ENCODE measurements around the gene DNMT3L. TPM values are rescaled to one million over a fixed set of nuclear protein-coding genes. Genes with fewer than 3 reads are reported as not detected.

Gene DNMT3L
- total and polyA plus RNA-seq, 7 experiments from 2014 or later: not detected

DNA sequence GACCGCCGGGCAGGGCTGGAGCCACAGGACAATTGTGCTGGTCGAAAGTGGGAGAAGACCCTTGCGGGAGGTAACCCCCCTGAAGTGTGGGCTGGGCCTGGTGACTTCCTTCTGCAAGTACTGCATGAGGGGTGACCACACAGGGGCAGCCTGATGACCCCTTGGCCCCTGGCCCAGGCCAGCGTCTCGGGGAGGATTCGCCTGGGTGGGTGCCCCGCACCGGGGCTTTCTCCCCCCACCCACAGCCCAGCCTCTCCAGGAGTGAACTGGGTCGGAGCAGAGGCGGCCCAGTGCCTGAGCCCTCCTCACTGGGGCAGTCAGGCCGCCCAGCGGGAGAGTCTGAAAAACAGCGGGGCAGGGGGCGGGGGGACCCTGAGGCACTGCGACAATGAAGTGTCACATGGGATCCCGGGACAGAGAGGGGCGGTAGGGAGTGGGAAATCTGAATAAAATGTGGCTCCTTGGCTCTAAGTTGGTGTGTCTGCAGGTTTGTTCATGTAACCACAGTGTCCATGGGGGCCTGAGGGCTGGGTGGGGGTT lies 1.6 kb upstream of the DNMT3L start:
- H3K4me3 ChIP-seq (ENCODE audit: low read length): no peak overlapping the region
- peaks cover 0 to 2% (median 0%) of the 10 kb centered on the region in 7 donors for H3K4me1 Mint-ChIP-seq
- CTCF ChIA-PET: no interaction called here
- no peaks in the 10 kb centered on the region for H3K36me3 Mint-ChIP-seq
- POLR2A ChIA-PET: no interaction called here
- peaks cover 0 to 7% (median 0%) of the 10 kb centered on the region in 5 donors for H3K27me3 Mint-ChIP-seq
- no peak overlapping the region for H3K27ac Mint-ChIP-seq
- H3K4me1 ChIP-seq (ENCODE audit: control insufficient read depth in 2 of 2, insufficient read depth in 2 of 2, low read length in 2 of 2): no peaks in the 10 kb centered on the region
- intact Hi-C loops (cut with micrococcal nuclease): no loop called here
- no peaks in the 10 kb centered on the region for H3K9me3 ChIP-seq (ENCODE audit: control insufficient read depth in 2 of 3, low read length in 3 of 3)
- ATAC-seq (no peak), DNase-seq (peak in 1 of 9 donors; percentile 0)
- peaks cover 0 to 1% (median 0%) of the 10 kb centered on the region in 11 donors for H3K9me3 Mint-ChIP-seq
- no peaks in the 10 kb centered on the region for H3K27me3 ChIP-seq (ENCODE audit: control insufficient read depth in 2 of 2, insufficient read depth in 2 of 2, low read length in 2 of 2)
- no peak overlapping the region for H3K4me3 Mint-ChIP-seq
- no peak overlapping the region for H3K27ac ChIP-seq (ENCODE audit: low read depth, low read length)
- no peaks in the 10 kb centered on the region for H3K36me3 ChIP-seq (ENCODE audit: control insufficient read depth in 2 of 3, insufficient read depth in 3 of 3, low read length in 3 of 3)

DNA sequence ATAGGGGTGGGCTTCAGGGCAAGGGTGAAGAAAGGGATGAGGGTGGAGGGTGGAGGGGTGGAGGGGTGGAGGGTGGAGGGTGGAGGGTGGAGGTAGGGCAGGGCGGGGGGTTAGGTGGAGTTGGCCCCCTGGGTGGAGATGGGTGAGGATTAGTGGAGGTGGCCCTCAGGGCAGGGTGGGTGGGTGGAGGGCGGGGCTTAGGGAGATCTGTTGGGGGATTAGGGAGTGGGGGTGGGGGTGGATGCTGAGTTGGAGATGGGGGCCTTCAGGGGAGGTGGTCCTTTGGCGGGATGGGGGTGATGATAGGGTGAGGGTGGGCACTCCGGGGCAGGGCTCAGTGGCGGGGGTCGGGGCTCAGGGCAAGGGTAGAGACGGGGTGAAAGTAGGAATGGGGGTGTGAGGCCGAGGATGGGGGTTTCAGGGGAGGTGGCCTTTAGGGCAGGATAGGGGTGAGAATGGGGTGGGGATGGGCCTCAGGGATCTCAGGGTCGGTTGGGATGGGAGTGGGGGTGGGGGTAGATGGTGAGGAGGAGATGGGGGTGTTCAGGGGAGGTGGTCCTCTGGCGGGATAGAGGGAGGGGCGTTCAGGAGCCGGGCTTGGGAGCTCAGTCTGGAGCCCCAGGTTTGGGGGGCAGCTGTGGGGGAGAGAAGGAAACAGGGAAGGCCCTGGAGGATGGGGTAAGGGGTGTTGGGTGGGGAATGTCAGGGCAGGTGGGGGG lies 800 bp upstream of the DNMT3L start:
- Mint-ChIP-seq H3K27me3 (peaks cover 0 to 7% (median 0%) of the 10 kb centered on the region in 5 donors), H3K4me3 (no peak overlapping the region), H3K36me3 (no peaks in the 10 kb centered on the region), H3K9me3 (peaks cover 0 to 1% (median 0%) of the 10 kb centered on the region in 11 donors), H3K4me1 (no peaks in the 10 kb centered on the region), H3K27ac (no peak overlapping the region)
- Histone ChIP-seq H3K9me3 (ENCODE audit: control insufficient read depth in 2 of 3, low read length in 3 of 3) (no peaks in the 10 kb centered on the region), H3K36me3 (ENCODE audit: control insufficient read depth in 2 of 3, insufficient read depth in 3 of 3, low read length in 3 of 3) (no peaks in the 10 kb centered on the region), H3K4me3 (ENCODE audit: low read length) (no peak overlapping the region), H3K4me1 (ENCODE audit: control insufficient read depth in 2 of 2, insufficient read depth in 2 of 2, low read length in 2 of 2) (no peaks in the 10 kb centered on the region), H3K27me3 (ENCODE audit: control insufficient read depth in 2 of 2, insufficient read depth in 2 of 2, low read length in 2 of 2) (no peaks in the 10 kb centered on the region), H3K27ac (ENCODE audit: low read depth, low read length) (no peak overlapping the region)
- DNase-seq: no peak
- ATAC-seq: no peak
- CTCF ChIA-PET: no interaction called here
- intact Hi-C loops (cut with micrococcal nuclease): no loop called here
- POLR2A ChIA-PET: no interaction called here

DNA sequence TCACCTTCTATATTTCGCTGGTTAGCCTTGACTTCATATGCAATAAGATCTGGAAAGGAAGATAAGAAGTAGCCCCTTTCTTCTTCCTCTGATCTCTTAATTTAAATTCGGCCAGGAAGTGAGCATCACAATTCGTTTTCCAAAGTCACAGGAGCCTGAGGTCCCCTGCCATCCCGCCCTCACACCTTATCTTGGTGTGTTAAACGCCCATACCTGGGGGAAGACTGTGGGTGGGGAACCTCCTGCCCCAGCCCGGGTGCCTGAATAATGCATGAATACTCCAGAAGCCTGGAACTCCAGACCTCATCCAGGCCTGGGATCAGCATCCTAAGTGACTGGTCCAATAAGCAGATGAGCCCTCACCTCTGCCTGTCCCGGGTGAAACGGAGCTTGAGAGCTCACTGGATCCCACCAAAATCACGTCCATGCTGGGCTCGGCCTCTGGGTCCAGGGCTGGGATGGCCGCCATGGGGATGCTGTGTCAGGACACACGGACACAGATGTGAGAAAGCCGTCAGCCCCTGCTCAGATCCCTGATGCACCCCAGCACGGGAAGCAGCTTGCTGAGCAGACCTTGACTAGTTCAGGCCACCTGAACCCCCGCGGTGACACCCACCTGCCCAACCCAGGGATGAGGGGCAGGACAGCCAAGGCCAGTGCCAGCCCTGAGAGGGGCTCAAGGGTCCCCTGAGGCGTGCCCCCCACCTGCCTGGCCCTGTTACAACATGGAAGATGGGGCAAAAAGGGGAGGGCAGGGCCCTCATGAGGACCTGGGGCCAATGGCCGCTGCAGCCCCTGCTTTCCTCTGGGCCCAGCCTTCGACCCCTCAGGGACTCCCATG lies 686 bp downstream of the DNMT3L start:
- H3K36me3 Mint-ChIP-seq: no peaks in the 10 kb centered on the region

DNA sequence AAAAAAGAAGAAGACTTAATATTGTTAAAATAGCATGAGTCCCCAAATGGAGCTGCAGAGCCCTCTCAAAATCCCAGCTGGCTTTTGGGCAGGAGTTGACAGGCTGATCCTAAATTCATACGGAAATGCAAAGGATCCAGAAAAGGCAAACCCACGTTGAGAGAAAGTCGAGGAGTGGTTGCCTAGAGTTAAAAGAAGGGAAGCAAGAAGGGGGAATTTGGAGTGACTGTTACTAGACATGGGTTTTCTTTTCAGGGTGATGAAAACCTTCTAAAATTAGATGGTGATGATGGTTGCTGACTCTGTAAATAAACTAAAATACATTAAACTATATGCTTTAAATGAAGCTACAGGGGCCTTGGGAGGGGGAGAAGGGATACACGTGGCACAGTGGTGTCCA lies 1.6 kb downstream of the DNMT3L start:
- Histone ChIP-seq H3K4me3 (ENCODE audit: low read length) (no peak overlapping the region), H3K27ac (ENCODE audit: low read depth, low read length) (no peak overlapping the region), H3K9me3 (ENCODE audit: control insufficient read depth in 2 of 3, low read length in 3 of 3) (no peaks in the 10 kb centered on the region), H3K27me3 (ENCODE audit: control insufficient read depth in 2 of 2, insufficient read depth in 2 of 2, low read length in 2 of 2) (no peaks in the 10 kb centered on the region), H3K36me3 (ENCODE audit: control insufficient read depth in 2 of 3, insufficient read depth in 3 of 3, low read length in 3 of 3) (no peaks in the 10 kb centered on the region), H3K4me1 (ENCODE audit: control insufficient read depth in 2 of 2, insufficient read depth in 2 of 2, low read length in 2 of 2) (no peaks in the 10 kb centered on the region)
- ATAC-seq (no peak), DNase-seq (no peak)
- H3K27me3 Mint-ChIP-seq: peaks cover 0 to 7% (median 0%) of the 10 kb centered on the region in 5 donors
- intact Hi-C loops (cut with micrococcal nuclease): no loop called here
- peaks cover 0 to 1% (median 0%) of the 10 kb centered on the region in 11 donors for H3K9me3 Mint-ChIP-seq
- POLR2A ChIA-PET: no interaction called here
- no peak overlapping the region for H3K27ac Mint-ChIP-seq
- H3K4me3 Mint-ChIP-seq: no peak overlapping the region
- no peaks in the 10 kb centered on the region for H3K4me1 Mint-ChIP-seq
- CTCF ChIA-PET: no interaction called here
- no peaks in the 10 kb centered on the region for H3K36me3 Mint-ChIP-seq

More for the DNA sequence above, 686 bp downstream of the DNMT3L start:
- H3K36me3 ChIP-seq (ENCODE audit: control insufficient read depth in 2 of 3, insufficient read depth in 3 of 3, low read length in 3 of 3): no peaks in the 10 kb centered on the region
- Mint-ChIP-seq H3K4me3 (no peak overlapping the region), H3K9me3 (peaks cover 0 to 1% (median 0%) of the 10 kb centered on the region in 11 donors), H3K4me1 (no peaks in the 10 kb centered on the region), H3K27ac (peak overlapping the region in 1 of 9 donors; percentile 59), H3K27me3 (peaks cover 0 to 7% (median 0%) of the 10 kb centered on the region in 5 donors)
- no peaks in the 10 kb centered on the region for H3K9me3 ChIP-seq (ENCODE audit: control insufficient read depth in 2 of 3, low read length in 3 of 3)
- no peak overlapping the region for H3K4me3 ChIP-seq (ENCODE audit: low read length)
- no peak overlapping the region for H3K27ac ChIP-seq (ENCODE audit: low read depth, low read length)
- ChIA-PET CTCF (no interaction called here), POLR2A (no interaction called here)
- ATAC-seq: no peak
- no peak for DNase-seq
- no peaks in the 10 kb centered on the region for H3K27me3 ChIP-seq (ENCODE audit: control insufficient read depth in 2 of 2, insufficient read depth in 2 of 2, low read length in 2 of 2)
- no peaks in the 10 kb centered on the region for H3K4me1 ChIP-seq (ENCODE audit: control insufficient read depth in 2 of 2, insufficient read depth in 2 of 2, low read length in 2 of 2)
- intact Hi-C loops (cut with micrococcal nuclease): no loop called here

DNA sequence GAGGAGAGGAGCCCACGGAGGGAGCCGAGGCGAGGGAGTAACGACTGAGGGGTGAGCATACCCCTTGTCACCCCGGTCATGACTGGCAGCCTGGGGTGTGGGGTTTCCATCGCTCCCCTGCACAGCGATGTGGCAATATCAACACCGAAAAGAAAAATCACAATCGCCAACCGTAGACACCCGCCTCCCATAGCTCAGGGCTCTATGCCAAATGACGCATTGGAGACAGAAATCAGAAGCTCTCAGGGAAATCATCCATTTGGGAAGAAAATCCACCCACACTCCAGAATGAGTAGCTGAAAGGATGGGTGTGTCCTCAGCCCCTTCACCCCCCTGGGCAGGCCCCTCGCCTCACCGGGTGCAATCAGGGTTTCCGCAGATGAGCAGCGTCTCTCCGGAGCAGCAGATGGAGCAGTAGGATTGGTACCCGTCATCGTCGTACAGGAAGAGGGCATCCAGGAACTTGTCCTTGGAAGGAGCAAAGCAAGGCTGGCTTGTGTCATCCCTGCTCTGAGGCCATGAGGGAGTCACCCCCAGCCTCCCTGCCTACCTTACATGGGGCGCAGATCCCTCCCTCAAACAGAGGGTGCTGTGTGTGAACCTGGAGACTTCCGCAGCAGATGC lies 2.5 kb downstream of the DNMT3L start:
- H3K27me3 Mint-ChIP-seq: peaks cover 0 to 9% (median 0%) of the 10 kb centered on the region in 5 donors
- Histone ChIP-seq H3K9me3 (ENCODE audit: control insufficient read depth in 2 of 3, low read length in 3 of 3) (no peaks in the 10 kb centered on the region), H3K36me3 (ENCODE audit: control insufficient read depth in 2 of 3, insufficient read depth in 3 of 3, low read length in 3 of 3) (no peaks in the 10 kb centered on the region), H3K4me1 (ENCODE audit: control insufficient read depth in 2 of 2, insufficient read depth in 2 of 2, low read length in 2 of 2) (no peaks in the 10 kb centered on the region), H3K4me3 (ENCODE audit: low read length) (no peak overlapping the region), H3K27ac (ENCODE audit: low read depth, low read length) (no peak overlapping the region), H3K27me3 (ENCODE audit: control insufficient read depth in 2 of 2, insufficient read depth in 2 of 2, low read length in 2 of 2) (no peaks in the 10 kb centered on the region)
- DNase-seq (no peak), ATAC-seq (no peak)
- peak overlapping the region in 2 of 9 donors; percentile 21 to 41 for H3K27ac Mint-ChIP-seq
- peaks cover 0 to 1% (median 0%) of the 10 kb centered on the region in 11 donors for H3K9me3 Mint-ChIP-seq
- intact Hi-C loops (cut with micrococcal nuclease): no loop called here
- CTCF ChIA-PET: interaction anchor here (0.8 kb wide), 1 partner anchor 341 kb away, joined by 3 read pairs; no protein-coding TSS in a partner anchor
- POLR2A ChIA-PET: no interaction called here
- no peak overlapping the region for H3K4me3 Mint-ChIP-seq
- H3K4me1 Mint-ChIP-seq: peaks cover 0 to 3% (median 0%) of the 10 kb centered on the region in 7 donors
- no peaks in the 10 kb centered on the region for H3K36me3 Mint-ChIP-seq

DNA sequence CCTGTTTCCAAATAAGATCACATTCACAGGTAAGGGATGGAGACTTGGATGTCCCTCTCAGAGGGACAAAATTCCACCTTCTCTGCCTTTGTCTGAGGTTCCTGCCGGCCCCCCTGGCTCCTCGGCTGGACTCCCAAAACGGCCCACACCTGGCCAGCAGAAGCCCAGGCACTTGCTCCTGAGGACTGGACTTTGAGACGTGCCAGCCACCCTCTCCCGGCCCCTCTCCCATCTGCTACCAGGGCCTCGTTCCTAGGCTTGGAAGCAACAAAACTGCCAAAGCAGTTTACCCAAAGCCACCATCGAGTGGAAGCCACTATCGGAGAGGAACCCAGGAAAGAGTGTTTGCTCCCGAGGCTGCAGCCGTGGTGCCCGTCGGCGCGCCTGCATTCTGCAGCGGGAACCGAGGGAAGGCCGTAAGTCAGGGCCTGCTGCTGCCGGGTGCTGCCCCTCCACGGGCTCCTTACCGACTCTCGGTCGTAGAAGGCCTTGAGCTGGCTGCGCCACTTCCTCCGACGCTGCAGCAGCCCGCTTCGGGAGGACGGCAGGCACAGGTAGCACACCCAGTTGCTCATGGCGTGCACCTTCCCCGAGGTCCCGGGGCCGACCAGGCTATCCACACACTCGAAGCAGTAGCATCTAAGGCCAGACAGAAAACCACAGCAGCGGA lies 3.5 kb downstream of the DNMT3L start:
- ChIA-PET POLR2A (no interaction called here), CTCF (interaction anchor here (0.6 to 0.8 kb wide), 2 partner anchors 340 to 590 kb away, joined by 3 read pairs; no protein-coding TSS in a partner anchor)
- no peaks in the 10 kb centered on the region for H3K36me3 ChIP-seq (ENCODE audit: control insufficient read depth in 2 of 3, insufficient read depth in 3 of 3, low read length in 3 of 3)
- H3K27ac Mint-ChIP-seq: peak overlapping the region in 1 of 9 donors; percentile 49
- peaks cover 0 to 14% (median 0%) of the 10 kb centered on the region in 5 donors for H3K27me3 Mint-ChIP-seq
- H3K27ac ChIP-seq (ENCODE audit: low read depth, low read length): no peak overlapping the region
- no peaks in the 10 kb centered on the region for H3K27me3 ChIP-seq (ENCODE audit: control insufficient read depth in 2 of 2, insufficient read depth in 2 of 2, low read length in 2 of 2)
- peaks cover 0 to 3% (median 0%) of the 10 kb centered on the region in 7 donors for H3K4me1 Mint-ChIP-seq
- ATAC-seq: no peak
- no peaks in the 10 kb centered on the region for H3K36me3 Mint-ChIP-seq
- H3K4me1 ChIP-seq (ENCODE audit: control insufficient read depth in 2 of 2, insufficient read depth in 2 of 2, low read length in 2 of 2): no peaks in the 10 kb centered on the region
- intact Hi-C loops (cut with micrococcal nuclease): no loop called here
- DNase-seq: no peak
- H3K9me3 ChIP-seq (ENCODE audit: control insufficient read depth in 2 of 3, low read length in 3 of 3): no peaks in the 10 kb centered on the region
- H3K4me3 ChIP-seq (ENCODE audit: low read length): no peak overlapping the region
- H3K4me3 Mint-ChIP-seq: no peak overlapping the region
- peaks cover 0 to 1% (median 0%) of the 10 kb centered on the region in 11 donors for H3K9me3 Mint-ChIP-seq
